Panc1 (cell line): ENCODE measurements around the gene ENGASE. TPM values are rescaled to one million over a fixed set of nuclear protein-coding genes. Genes with fewer than 3 reads are reported as not detected.

Source experiments
- ATAC-seq: fragments of 200-7000 bp; cut with Tn5 transposase; 2 replicates; pipeline ENCODE4 v1.9.1; 2020; ENCODE audit warnings: mild to moderate bottlenecking, moderate library complexity
- BruUV-seq: library from RNA; stranded (reverse); fragments of 400-500 nt; replicated peaks from 2 replicates; lab custom pipeline; 2021; lab: Mats Ljungman, UMichigan
- CTCF ChIA-PET: fragments of 300-600 bp; sonication (Branson Sonifier 250); formaldehyde crosslinking; loops from one replicate; lab custom pipeline; 2022; ENCODE audit warnings: antibody characterized with exemption; lab: Charles Lee
- POLR2A ChIA-PET: fragments of 300-600 bp; sonication (Branson Sonifier 250); formaldehyde crosslinking; loops from one replicate; lab custom pipeline; 2022; ENCODE audit warnings: antibody characterized with exemption; lab: Charles Lee
- DNase-seq: peaks from one replicate; pipeline ENCODE4 v3.0.0-alpha.2; 2010; ENCODE audit warnings: low read depth, low spot score
- H3K27ac ChIP-seq: 2 replicates; pipeline ENCODE4 v1.5.1; 2011; ENCODE audit warnings: mild to moderate bottlenecking, low read length, inconsistent platforms
- H3K27me3 ChIP-seq: fragments of 200-500 bp; sonication (Bioruptor generic); 2 replicates; pipeline ENCODE4 v1.6.0; 2014; ENCODE audit warnings: low read length, inconsistent platforms; ENCODE audit not compliant: control insufficient read depth, insufficient read depth
- H3K36me3 ChIP-seq: fragments of 200-500 bp; sonication (Bioruptor generic); 2 replicates; pipeline ENCODE4 v1.5.1; 2014; ENCODE audit warnings: inconsistent platforms, mild to moderate bottlenecking, low read length, moderate library complexity; ENCODE audit not compliant: control insufficient read depth, insufficient read depth
- H3K4me1 ChIP-seq: 2 replicates; pipeline ENCODE4 v1.5.1; 2011; ENCODE audit warnings: inconsistent platforms, mild to moderate bottlenecking, low read length, moderate library complexity; ENCODE audit not compliant: control insufficient read depth, insufficient read depth
- H3K4me3 ChIP-seq, 2 experiments: 2 replicates each; pipeline ENCODE4 v1.5.1; 2011 to 2012; ENCODE audit warnings: low read depth in 2 of 2, low read length in 2 of 2, mild to moderate bottlenecking in 2 of 2, inconsistent platforms in 1 of 2, moderate library complexity in 1 of 2
- H3K9me3 ChIP-seq: fragments of 200-500 bp; sonication (Bioruptor generic); 2 replicates; pipeline ENCODE4 v1.5.1; 2014; ENCODE audit warnings: low read depth, mild to moderate bottlenecking, inconsistent platforms, low read length, moderate library complexity; ENCODE audit not compliant: control insufficient read depth, insufficient read depth
- CTCF ChIP-seq: fragments of 450-650 bp; IDR thresholded peaks from 2 replicates; pipeline ENCODE4 v1.5.1; 2017; ENCODE audit warnings: mild to moderate bottlenecking
- POLR2AphosphoS5 ChIP-seq: IDR thresholded peaks from 2 replicates; pipeline ENCODE4 v1.6.1; 2012; ENCODE audit warnings: mild to moderate bottlenecking, low read depth, low read length, moderate library complexity
- SIN3A ChIP-seq: IDR thresholded peaks from 2 replicates; pipeline ENCODE4 v1.6.1; 2012; ENCODE audit warnings: low read depth, mild to moderate bottlenecking, low read length, moderate library complexity, borderline replicate concordance; ENCODE audit not compliant: insufficient read depth
- TCF7L2 ChIP-seq: IDR thresholded peaks from 2 replicates; pipeline ENCODE4 v1.6.1; 2011; ENCODE audit warnings: mild to moderate bottlenecking, low read depth, low read length, inconsistent platforms
- in situ Hi-C: cut with HindIII; loops from 2 replicates; pipeline ENCODE4 v1.10.0; 2016; ENCODE audit warnings: low sequenced_read_pairs, low pct_unique_long_range_greater_than_20kb
- intact Hi-C: fragments of 100-400 bp; cut with micrococcal nuclease; formaldehyde crosslinking; loops from one replicate; pipeline ENCODE4 v1.10.0; 2022; ENCODE audit not compliant: unreplicated experiment
- total RNA-seq: library from RNA; stranded (reverse); gene quantifications from one replicate; pipeline ENCODE4 v1.2.1, GENCODE V29; 2021; ENCODE audit not compliant: unreplicated experiment
- TF ChIP-seq, protein P1 (sequence below), 2 experiments: IDR thresholded peaks; 2 replicates each; pipeline ENCODE4 v1.6.1; 2011 to 2012; ENCODE audit warnings: low read depth in 2 of 2, control low read depth in 1 of 2, low read length in 1 of 2, mild to moderate bottlenecking in 1 of 2, moderate library complexity in 1 of 2; ENCODE audit not compliant: insufficient read depth in 1 of 2

Gene ENGASE
- total RNA-seq, 1 experiment from 2014 or later, result 32.3 TPM

DNA sequence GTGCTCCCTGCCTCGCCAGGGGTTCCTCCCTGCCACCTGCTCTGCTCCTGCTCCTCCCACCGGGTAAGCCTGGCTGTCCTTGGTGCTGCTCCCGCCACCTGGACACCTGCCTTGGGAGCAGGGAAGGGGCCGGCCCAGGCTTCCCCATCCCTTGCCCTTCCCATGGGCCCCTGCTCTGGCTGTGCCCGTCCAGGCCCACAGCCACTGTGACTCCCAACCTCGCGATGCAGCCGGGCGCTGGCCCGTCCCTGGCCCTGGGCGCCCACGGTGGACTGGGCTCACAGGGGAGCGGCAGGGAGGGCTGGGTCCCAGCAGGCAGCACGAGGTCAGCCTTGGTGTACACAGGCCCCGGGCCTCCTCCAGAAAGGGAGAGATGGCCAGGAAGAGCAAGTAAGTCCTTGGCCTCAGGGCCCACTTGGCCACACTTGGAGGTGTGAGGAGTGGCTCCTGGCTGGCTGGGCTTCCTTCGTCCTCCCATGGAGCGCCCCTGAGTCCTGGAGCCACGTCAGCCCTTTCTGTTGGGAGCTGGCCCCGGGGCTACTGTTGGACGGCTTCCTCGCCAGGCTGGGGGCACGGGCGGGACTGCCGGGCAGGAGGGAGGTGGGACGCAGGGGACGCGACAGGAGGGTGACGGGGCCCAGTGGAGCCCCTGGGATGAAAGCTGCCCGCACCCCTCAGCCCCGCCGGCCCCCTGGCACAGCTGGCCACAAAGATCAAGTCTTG is 15.3 kb downstream of the ENGASE start:
- no peak overlapping the region for H3K4me3 ChIP-seq
- H3K4me1 ChIP-seq, result no peaks in the 10 kb centered on the region
- intact Hi-C loops, result loop anchor here (5.0 kb wide), 1 partner anchor 77 kb away; no protein-coding TSS in a partner anchor
- ChIA-PET CTCF (interaction anchor here (0.8 kb wide), 1 partner anchor 305 kb away, joined by 3 read pairs; no protein-coding TSS in a partner anchor), POLR2A (no interaction called here)
- no peak overlapping the region for H3K27ac ChIP-seq
- ATAC-seq (no peak), DNase-seq (no peak)
- H3K27me3 ChIP-seq, result no peaks in the 10 kb centered on the region
- BruUV-seq, result no TSS peak
- H3K36me3 ChIP-seq, result no peaks in the 10 kb centered on the region
- in situ Hi-C loops, result no loop called here
- TF ChIP-seq TCF7L2, result no peak
- TF ChIP-seq, protein P1, sequence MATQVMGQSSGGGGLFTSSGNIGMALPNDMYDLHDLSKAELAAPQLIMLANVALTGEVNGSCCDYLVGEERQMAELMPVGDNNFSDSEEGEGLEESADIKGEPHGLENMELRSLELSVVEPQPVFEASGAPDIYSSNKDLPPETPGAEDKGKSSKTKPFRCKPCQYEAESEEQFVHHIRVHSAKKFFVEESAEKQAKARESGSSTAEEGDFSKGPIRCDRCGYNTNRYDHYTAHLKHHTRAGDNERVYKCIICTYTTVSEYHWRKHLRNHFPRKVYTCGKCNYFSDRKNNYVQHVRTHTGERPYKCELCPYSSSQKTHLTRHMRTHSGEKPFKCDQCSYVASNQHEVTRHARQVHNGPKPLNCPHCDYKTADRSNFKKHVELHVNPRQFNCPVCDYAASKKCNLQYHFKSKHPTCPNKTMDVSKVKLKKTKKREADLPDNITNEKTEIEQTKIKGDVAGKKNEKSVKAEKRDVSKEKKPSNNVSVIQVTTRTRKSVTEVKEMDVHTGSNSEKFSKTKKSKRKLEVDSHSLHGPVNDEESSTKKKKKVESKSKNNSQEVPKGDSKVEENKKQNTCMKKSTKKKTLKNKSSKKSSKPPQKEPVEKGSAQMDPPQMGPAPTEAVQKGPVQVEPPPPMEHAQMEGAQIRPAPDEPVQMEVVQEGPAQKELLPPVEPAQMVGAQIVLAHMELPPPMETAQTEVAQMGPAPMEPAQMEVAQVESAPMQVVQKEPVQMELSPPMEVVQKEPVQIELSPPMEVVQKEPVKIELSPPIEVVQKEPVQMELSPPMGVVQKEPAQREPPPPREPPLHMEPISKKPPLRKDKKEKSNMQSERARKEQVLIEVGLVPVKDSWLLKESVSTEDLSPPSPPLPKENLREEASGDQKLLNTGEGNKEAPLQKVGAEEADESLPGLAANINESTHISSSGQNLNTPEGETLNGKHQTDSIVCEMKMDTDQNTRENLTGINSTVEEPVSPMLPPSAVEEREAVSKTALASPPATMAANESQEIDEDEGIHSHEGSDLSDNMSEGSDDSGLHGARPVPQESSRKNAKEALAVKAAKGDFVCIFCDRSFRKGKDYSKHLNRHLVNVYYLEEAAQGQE (IDR thresholded peaks at IDR 0.05; ENCODE audit: insufficient read depth in 1 of 2, low read depth in 2 of 2, low read length in 1 of 2), result no peak
- TF ChIP-seq SIN3A, result no peak
- TF ChIP-seq POLR2AphosphoS5, result no peak
- TF ChIP-seq CTCF, result no peak
- no peaks in the 10 kb centered on the region for H3K9me3 ChIP-seq

GRCh38 chr17:79090443-79091225 is 16.0 kb downstream of the ENGASE start:
- POLR2A ChIA-PET, result no interaction called here
- Histone ChIP-seq H3K4me1 (no peaks in the 10 kb centered on the region), H3K36me3 (no peaks in the 10 kb centered on the region), H3K4me3 (no peak overlapping the region), H3K9me3 (no peaks in the 10 kb centered on the region), H3K27ac (no peak overlapping the region), H3K27me3 (no peaks in the 10 kb centered on the region)
- no TSS peak for BruUV-seq
- ATAC-seq, result no peak
- intact Hi-C loops (loop anchor here (5.0 kb wide), 1 partner anchor 77 kb away; no protein-coding TSS in a partner anchor), in situ Hi-C loops (no loop called here)
- CTCF ChIA-PET, result no interaction called here
- no peak for TF ChIP-seq POLR2AphosphoS5
- TF ChIP-seq SIN3A, result no peak
- TF ChIP-seq CTCF, result no peak
- TF ChIP-seq, protein P1 (IDR thresholded peaks at IDR 0.05; ENCODE audit: insufficient read depth in 1 of 2, low read depth in 2 of 2, low read length in 1 of 2), result no peak
- TF ChIP-seq TCF7L2, result no peak
- DNase-seq, result no peak
